ENCODE data around the gene CNTN2.

CNTN2 gene

DNA sequence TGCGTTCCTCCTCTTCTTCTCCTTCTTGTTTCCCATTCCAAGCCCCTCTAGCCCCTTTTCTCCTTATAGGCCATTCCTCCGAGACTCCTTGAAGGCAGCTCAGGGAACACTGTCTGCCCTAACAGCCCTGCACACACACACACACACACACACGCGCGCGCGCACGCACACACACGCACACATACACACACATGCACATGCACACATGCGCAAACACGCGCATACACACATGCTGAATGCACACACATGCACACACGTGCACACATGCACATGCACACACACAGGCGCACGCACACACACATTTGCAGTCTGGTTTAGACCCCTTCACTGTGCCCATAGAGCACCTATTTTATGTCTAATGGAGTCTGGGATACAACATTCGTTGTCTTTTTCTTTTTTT lies 17.8 kb upstream of the CNTN2 start:
- no peak for FAIRE-seq

DNA sequence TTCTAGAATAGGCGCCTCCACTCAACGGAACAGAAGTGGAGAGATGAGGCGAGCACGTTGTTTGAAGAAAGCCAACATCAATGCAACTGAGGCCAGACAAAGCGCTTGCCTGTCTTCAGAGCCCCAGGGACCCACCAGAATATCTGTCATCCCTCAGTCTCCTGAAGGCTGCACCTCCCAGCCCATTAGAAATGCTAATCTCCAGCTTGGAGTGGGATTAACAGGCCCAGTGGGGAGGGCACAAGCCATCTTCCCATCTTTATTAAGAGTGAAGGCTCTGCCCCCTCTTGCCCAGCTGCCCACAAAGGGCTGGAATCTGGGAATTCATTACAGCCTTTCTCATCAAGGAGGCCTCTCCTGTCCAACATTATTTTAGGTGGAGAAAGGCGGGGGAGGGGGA lies 16.8 kb upstream of the CNTN2 start:
- FAIRE-seq, result no peak

DNA sequence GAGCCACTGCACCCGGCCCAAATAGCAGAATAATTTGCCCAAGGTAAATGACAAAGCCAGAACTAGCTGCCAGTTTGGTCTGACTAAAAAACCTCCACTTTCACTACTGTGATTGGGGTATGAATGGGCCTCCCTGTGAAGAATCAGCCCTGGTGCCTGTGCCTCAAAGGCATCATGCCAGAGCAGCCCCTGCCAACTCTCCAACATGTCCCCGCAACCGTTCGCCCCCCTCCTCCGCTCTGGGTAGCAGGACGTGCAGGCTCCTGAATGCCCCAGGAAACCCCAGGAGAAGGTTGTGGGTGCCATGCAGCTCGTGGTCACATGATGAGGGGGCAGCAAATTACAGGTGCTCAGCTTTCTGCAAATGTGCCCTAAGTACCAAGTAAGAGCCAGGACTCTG lies 14.6 kb upstream of the CNTN2 start:
- no peak for FAIRE-seq

DNA sequence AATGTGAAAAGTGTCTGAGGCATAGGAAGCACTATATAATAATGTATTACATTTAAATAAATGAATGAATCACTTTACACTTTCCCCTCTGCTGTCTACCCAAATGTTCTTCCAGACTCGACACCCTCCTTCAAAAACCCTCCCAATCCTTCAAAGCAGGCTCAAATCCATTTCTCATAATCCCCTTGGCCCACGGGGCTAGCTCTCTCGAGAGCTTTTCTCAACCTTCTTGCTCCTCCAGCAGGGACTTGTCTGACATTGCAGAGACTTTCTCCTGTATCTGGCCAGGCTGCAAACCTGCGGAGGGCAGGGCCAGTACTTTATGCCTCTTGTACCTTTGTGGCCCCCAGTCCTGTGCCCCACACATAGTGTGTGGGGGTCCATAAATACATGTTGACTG lies 14.1 kb upstream of the CNTN2 start:
- no peak for FAIRE-seq

DNA sequence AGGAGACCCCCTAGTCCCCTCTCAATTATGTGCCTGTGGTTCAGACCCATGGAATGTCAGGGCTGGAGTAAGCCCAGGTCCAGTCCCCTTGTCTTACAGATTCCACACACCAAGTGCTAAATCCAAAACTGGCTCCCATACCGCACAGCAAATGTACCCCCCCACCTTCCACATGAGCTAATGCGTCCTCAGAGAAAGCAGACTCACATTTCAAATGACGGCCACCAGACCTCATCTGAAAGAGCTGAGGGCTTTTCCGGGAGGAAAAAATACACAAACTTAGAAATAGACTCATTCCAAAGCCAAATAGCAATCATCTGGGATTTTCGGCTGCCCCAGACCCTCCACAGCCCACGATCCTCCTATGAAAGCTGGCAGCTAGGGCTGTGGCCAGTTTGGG lies 12.8 kb upstream of the CNTN2 start:
- FAIRE-seq, result no peak

DNA sequence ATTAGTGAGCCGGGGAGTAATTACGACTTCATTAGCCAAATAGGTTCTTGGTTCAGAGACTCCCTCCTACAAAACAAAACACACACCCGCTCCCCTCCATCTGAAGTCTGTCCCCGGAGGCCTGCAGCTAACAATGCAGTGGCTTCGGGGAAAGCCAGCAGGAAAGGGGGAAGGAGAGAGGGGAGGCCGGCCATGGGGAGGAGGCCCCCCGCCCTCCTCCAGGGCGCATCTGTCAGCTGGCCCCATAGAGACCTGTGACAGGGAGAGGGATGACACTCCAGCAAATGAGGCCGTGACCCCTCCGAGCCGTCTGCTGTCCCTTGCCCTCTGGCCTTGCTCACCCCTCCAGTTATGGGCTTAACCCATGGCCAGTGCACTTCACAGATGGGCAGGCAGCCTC lies 12.1 kb upstream of the CNTN2 start:
- FAIRE-seq, result no peak

DNA sequence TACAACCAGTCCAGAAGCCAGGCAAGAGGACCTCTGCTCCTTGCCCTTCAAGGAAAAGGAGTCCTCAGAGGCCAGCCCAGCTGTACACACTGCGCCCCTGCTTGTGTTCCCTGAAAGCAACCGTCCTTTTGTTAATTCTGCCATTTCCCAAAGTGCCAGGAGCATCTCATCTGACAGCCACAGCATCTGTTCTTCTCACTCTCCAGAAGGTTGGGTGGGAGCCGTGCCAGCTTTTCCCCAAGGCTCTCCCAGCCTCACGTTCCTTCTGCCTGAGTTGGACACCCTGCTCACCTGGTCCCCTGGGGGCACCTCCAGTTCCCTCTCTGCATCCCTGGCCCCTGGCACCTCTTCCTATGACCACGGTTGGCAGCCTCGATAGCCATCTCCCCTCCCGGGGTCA lies 10.5 kb upstream of the CNTN2 start:
- no peak for FAIRE-seq

DNA sequence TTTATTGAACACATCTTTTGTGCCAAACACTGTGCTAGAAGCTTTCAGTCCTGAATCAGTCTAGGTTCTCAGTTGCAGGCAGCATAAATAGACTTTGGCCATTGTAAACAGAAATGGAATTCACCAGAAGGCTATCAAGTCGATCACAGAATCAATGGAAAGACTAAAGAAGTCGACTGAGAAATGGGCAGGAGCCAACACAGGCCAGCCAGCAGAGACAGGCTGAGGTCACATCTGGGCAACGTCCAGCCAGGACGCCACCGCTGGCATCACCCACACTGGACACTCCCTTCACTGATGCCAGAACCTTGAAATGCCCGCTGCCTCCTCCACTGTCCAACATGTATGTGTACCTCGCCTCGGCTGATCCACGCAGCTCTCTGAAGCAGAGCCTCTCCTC lies 5.5 kb upstream of the CNTN2 start:
- no peak for FAIRE-seq

DNA sequence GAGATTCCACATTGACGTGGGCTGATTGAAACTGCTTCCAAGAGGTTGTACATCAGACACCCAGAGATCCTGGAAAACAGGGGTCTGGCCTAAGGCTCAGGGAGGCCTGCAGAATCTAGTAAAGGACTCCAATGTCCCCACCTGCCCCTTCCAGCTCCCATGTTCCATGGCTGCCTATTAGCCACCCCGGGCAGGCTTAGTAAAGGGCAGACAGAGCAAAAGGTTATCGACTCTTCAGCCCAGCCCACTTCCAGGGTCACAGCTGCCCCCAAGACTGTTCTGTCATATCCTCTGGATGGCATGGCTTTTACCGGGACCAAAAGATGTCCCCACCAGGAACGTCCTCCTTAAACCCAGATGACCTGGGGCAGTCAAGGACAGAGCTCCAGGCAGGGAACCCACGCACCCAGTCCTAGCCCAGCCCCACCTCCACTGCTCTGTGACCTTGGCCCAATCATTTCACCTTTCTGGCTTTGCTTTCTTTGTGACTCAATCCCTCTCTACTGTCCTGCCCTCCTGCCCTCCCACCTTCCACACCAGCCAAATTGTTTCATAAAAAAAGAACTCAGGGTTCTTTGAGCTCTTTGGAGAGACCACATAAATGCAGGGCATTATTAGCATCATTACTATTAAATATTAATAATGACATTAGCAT lies 4.8 kb upstream of the CNTN2 start:
- no peak for FAIRE-seq

DNA sequence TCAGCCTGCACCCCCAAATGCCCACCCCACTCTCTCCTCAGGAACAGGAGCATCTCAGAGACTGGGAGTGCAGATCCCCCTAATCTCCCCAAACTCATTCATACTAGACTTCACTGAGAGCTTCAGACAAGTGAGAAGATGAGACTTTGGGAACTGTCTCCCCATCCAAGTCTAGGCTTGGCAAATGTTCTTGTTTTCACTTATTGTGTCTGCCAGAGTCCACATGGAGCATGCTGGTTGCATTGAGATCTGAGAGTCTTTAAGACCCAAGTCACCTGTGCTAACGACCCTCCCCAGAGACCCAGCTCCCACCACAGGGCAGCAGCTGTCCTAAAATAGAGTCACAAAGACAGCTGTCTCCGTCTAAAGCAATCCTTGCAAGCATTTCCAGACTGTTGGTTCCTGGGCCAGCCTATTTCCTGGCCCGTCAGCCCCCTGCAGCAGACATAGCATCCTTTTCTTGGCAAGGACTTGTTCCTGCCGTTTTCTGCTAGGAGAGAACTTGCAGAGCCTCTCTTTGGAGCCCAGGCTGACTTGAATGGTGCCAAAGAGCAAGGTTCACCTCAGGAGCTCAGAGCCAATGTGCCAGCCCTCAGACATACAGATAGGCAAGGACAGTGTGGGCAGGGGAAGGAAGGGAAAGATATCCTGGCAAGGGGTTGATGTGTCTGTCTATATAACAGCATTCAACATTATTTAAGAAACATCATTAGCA lies 1.9 kb upstream of the CNTN2 start:
- FAIRE-seq, result no peak

DNA sequence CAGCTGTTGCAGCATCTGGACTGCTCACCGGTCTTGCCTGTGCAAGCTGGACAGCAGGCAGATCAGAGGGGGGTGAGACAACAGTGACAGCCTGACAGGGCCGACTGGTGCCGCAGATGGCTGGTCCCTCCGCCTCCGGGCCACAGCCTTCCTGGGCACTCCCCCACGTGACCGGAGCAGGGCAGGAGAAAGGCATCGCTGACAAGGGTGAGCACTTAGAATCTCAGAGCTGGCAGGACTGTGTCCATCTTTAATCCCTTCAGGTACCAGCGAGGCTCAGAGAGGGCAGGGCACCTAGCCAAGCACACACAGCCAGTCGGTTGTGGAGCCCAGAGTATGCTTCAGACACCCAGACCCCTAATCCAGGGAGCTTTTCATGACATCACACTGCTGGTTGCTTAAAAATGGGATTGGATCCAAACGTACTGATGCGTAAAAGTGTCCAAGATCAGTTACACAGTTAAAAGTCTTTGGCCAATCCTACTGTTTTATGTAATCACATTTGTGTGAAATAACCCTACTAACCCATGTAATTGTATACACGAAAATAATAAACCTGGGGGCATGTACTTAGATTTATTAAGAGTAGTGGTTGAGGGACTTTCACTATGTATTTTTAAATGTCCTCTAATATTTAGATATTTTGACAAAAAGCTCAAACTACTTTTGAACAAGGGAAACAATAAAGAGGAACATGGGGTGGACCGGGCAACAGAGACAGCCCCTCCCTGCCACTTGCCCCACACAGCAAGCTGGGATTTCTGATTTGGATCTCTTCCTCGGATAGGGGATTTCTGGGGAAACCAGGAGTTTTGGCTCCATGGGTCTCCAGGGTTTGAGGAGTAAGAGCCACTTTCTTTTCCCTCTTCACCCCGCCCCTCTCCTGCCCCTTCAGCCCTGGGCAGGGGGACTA lies 758 bp upstream of the CNTN2 start:
- no peak for FAIRE-seq

DNA sequence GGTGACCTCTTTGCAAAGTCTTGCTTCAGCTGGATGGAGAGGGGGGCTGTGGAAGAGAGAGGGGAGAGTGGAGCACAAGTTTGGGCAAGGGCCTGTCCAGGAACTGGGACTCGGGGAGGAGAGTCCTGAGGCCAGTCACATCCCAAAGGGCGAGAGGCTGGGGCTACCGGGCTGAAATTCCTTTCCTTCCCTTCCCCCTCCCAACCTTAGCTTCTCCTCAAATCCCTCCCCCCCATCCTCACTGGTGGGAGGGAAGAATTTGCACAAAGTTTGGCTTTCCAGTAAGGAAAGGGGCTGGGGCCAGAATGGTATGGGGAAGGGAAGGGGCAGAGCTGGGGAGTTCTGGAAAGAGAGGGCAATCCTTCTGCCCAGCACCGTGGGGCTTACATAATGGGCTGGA lies 854 bp downstream of the CNTN2 start:
- no peak for FAIRE-seq

DNA sequence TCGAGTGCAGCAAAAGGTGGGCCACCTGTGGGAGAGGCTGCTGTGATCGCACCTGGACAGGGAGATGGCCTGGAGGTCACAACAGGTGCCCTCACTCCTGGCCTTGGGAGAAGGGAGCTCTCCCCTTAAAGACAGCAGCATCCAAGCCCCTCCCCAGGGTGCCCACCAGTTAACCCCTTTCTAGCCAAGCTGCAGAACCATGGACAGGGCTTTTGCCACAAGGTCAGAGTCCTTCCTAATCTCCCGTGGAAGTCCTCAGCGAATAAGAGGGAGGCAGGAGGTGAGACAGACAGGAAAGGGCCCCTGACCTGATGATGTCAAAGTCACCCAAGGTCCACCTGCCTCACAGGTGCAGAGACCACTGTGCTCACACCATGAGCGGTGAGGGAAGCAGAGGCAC lies 1.7 kb downstream of the CNTN2 start:
- FAIRE-seq, result no peak

DNA sequence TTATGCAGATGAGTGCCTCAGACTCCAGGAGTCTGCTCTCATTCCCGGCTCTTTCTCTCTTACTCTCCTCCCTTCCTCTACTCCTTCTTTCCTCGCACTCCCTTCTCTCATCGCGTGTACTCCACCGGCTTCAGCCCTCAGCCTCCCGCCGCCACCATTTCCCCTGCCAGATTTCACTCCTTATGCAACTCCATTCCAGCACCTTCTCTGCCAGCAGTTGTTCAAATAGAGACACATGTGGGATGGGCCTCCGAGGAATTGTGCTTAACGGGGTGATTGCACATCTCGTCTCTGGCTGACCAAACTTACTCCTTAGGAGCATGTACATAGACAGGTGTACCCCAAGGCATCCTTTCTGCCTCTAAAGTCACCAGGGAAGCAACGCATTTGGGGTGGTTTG lies 2.1 kb downstream of the CNTN2 start:
- no peak for FAIRE-seq

DNA sequence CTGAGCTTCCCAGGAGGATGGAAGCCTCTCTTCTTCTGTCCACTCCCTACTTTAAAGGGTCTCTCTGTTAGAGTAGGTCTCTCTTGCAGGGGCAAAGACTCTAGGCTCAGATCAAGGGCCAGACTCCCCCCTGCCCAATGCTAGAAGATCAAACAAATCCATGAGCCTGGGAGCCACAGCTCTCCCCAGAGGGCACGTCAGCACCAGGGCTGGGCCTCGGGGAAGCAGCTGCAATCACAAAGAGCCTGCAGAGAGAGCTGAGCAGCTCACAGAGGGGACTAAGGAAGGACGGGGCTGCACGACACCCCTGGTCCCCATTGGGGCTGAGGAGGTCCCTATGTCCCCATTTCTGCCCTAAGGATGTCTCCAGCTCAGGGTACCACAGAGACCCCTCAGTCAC lies 3.9 kb downstream of the CNTN2 start:
- no peak for FAIRE-seq

DNA sequence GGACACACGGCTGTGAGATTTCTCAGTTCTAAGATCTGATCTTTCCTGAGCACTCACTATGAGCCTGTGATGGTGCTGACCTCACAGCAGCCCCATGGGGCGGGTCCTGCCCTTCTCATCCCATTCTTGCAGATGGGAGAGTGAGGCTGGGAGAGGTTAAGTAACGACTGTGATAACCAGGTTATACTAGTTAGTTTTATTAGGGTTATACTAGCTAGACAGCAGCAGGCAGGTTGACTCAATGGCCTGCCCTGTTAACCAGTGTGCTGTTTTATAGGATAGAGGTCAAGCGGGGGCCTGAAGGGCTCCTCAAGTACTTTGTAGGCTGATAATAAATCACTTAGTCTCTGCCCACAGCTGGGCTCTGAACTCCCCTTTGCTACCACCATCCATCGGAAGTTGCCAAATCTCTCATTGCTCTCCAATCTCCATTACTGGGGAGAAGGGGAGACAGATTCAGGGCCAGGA lies 4.8 kb downstream of the CNTN2 start:
- no peak for FAIRE-seq

DNA sequence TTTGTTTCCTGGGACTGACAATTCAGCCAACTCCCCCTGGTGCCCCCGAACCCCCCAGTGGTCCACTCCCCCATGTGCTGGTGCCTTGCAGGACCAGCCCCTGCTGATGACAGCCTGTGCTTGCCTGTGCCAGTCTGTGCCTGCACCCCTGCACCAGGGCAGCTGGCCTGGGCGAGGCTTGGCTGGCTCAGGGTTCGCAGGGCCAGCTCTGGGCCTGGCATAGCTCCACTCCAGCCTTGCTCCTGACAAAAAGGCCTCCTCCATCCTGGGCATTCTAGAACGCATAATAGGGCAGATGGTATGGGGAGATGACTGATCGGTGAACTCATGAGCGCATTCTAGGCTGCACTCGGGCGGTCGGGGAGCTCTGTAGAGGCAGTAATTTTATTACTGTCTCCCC lies 5.4 kb downstream of the CNTN2 start:
- FAIRE-seq, result no peak

DNA sequence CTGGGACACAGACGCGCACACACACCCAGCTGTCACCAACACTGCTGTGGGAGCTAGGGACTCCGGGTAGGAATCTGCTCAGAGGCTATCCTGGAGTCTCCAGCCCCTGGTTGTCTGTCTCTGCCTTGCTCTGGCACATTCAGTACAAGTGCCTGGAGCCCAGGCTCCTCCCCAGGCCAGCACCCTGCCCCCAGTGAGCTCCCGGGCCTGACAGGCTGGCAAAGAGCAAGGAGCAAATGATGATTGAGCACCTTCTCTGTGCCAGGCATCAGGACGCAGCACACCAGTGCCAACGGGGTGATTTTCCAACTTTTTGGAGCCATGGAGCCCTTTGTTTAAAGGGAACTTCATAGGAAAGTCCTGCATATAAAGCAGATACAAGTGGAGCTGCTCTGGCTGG lies 6.5 kb downstream of the CNTN2 start:
- FAIRE-seq, result no peak

DNA sequence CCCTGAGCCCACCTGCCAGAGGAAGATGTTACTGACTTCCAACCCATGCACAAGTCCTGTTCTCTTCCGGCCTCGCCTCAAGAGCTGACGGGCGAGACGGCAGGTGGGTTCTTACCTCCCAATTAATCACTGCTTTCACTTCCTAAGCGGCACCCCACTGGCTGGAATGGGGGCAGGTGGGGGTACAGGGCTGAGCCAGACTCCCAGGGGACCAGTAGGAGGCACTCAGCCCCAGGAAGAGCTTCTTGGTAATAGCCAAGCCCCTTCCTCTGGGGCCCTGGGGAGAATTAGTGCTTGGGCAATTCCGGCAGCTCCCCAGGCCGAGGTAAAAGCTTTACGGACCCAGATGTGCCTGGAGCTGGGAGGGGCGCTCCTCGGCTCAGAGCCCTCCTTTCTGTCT lies 9.7 kb downstream of the CNTN2 start:
- no peak for FAIRE-seq

DNA sequence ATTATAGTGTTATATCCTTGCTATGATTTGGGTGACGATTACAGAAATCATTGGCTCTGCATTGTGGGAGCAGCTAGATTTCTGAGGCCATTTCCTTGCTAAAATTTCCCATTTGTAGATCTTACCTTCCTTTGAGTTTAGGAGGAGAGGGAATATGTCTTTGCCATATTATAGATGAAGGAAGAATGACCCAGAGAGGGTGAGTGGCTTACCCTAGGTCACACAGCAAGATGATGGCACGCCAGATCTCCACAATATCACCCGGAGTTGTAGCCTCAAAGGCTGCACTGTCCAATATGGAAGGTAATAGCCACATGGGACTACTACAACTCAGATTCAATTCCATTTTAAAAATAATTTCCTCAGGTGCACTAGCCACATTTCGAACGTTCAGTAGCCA lies 10.3 kb downstream of the CNTN2 start:
- FAIRE-seq, result no peak

DNA sequence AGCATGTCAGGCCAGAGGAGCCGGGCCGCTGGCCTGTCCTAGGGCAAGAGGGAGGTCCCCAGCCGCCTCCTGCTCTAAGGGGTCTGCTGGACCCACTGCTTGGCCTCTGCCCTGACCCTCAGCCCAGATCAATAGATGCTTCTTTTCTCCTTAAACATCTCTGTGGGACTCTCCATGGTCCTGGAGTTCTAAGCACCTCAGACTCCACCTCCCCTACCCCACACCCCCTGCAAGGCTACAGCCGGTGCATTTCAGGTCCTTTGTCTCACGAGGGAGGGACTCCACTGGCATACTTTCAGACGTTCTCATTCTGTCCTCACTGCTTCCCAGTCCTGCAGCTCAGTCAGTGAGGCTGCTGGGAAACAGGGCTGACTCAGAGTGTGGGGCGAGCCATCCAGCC lies 11.0 kb downstream of the CNTN2 start:
- no peak for FAIRE-seq

DNA sequence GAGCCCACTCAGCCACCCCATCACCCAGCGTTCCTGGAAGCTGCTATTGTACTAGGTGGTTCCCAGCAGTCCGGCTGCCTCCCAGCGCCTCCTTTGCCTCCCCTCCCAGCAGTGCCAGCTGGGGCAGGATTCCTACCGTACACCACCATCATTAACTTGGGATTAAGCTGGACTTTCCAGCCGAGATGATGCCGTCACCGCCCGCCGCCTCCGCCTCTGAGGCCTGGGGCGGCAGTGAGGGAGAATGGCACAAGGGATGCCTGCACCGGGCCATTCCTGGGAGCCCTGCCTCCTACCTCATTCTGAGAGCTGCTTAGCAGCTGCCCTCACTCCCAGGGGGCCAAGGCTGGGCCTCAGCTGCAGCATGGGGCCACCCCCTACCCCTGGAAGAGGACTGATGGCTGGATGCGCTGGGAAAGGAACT lies 13.2 kb downstream of the CNTN2 start:
- no peak for FAIRE-seq

DNA sequence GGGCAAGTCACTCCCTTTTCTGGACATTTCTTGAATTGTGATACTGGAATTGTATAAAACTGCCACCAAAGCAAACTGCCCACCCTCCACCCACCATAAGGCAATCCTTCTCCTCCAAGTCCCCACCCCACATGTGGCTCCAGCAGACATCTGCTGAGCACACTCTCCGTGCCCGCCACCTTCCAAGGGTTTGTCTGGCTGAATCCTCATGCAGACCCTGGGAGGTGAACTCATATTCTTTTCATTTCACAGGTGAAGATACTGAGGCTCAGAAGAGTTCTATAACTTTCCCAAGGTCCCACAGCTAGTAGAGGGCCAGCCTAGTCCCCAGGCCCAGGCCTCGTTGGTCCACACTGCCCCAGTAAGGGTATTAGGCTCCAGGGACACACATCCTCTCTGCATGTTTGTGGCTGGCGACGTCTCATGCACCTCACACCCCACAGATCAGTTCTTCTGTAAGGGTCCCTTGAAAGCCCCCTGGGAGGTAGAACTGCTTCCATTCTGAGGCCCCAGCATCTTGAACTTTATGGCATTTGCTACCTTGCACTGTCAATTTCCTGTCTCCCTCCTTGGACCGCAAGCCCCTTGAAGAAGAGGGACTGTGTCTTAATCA lies 14.1 kb downstream of the CNTN2 start:
- FAIRE-seq, result no peak

Data from A204.1 (cell line).